ENCODE measurements around the gene TNFRSF9. TPM values are rescaled to one million over a fixed set of nuclear protein-coding genes. Genes with fewer than 3 reads are reported as not detected.
"Not testable (repeated sequence)": the region's sequence is repeated elsewhere in the genome, so short reads cannot be mapped to it uniquely, and the experiment has no call there.

Gene TNFRSF9
- total RNA-seq, 1 donor from 2014 or later: under 0.01 TPM

GRCh38 chr1:7927061-7927460, 13.6 kb downstream of the TNFRSF9 start:
- not testable (repeated sequence) for H3K9me3 ChIP-seq (ENCODE audit: control insufficient read depth in 3 of 3, low read length in 3 of 3); H3K4me3 ChIP-seq (ENCODE audit: low read length in 3 of 3); H3K9ac ChIP-seq (ENCODE audit: low read depth in 1 of 3, low read length in 3 of 3); H3K36me3 ChIP-seq (ENCODE audit: control insufficient read depth in 3 of 3, insufficient read depth in 3 of 3, low read length in 3 of 3); H3K27ac ChIP-seq (ENCODE audit: low read depth, low read length); H3K4me1 ChIP-seq (ENCODE audit: control insufficient read depth in 3 of 3, insufficient read depth in 3 of 3, low read length in 3 of 3)
- H3K27me3 ChIP-seq (ENCODE audit: control insufficient read depth in 3 of 3, insufficient read depth in 3 of 3, low read length in 3 of 3): peaks cover 10 to 17% (median 12%) of the 10 kb centered on the region in 3 donors

- H3K27me3 ChIP-seq (ENCODE audit: control insufficient read depth in 3 of 3, insufficient read depth in 3 of 3, low read length in 3 of 3): peaks cover 0 to 14% (median 6%) of the 10 kb centered on the region in 3 donors
- H3K4me1 ChIP-seq (ENCODE audit: control insufficient read depth in 3 of 3, insufficient read depth in 3 of 3, low read length in 3 of 3): no peaks in the 10 kb centered on the region
- no peaks in the 10 kb centered on the region for H3K9me3 ChIP-seq (ENCODE audit: control insufficient read depth in 3 of 3, low read length in 3 of 3)
- no peaks in the 10 kb centered on the region for H3K36me3 ChIP-seq (ENCODE audit: control insufficient read depth in 3 of 3, insufficient read depth in 3 of 3, low read length in 3 of 3)
- H3K9ac ChIP-seq (ENCODE audit: low read depth in 1 of 3, low read length in 3 of 3): no peak overlapping the region
- no peak overlapping the region for H3K27ac ChIP-seq (ENCODE audit: low read depth, low read length)
- H3K4me3 ChIP-seq (ENCODE audit: low read length in 3 of 3): no peak overlapping the region
Measured at GRCh38 chr1:7922301-7922700, 18.3 kb downstream of the TNFRSF9 start.

- Histone ChIP-seq H3K9ac (ENCODE audit: low read depth in 1 of 3, low read length in 3 of 3) (no peak overlapping the region), H3K4me1 (ENCODE audit: control insufficient read depth in 3 of 3, insufficient read depth in 3 of 3, low read length in 3 of 3) (no peaks in the 10 kb centered on the region), H3K27me3 (ENCODE audit: control insufficient read depth in 3 of 3, insufficient read depth in 3 of 3, low read length in 3 of 3) (peaks cover 0 to 12% (median 6%) of the 10 kb centered on the region in 3 donors), H3K9me3 (ENCODE audit: control insufficient read depth in 3 of 3, low read length in 3 of 3) (no peaks in the 10 kb centered on the region), H3K4me3 (ENCODE audit: low read length in 3 of 3) (no peak overlapping the region), H3K36me3 (ENCODE audit: control insufficient read depth in 3 of 3, insufficient read depth in 3 of 3, low read length in 3 of 3) (no peaks in the 10 kb centered on the region), H3K27ac (ENCODE audit: low read depth, low read length) (no peak overlapping the region)
Measured at GRCh38 chr1:7921796-7922195, 18.8 kb downstream of the TNFRSF9 start.

- no peaks in the 10 kb centered on the region for H3K36me3 ChIP-seq (ENCODE audit: control insufficient read depth in 3 of 3, insufficient read depth in 3 of 3, low read length in 3 of 3)
- H3K9me3 ChIP-seq (ENCODE audit: control insufficient read depth in 3 of 3, low read length in 3 of 3): no peaks in the 10 kb centered on the region
- no peak overlapping the region for H3K27ac ChIP-seq (ENCODE audit: low read depth, low read length)
- no peak overlapping the region for H3K9ac ChIP-seq (ENCODE audit: low read depth in 1 of 3, low read length in 3 of 3)
- H3K4me3 ChIP-seq (ENCODE audit: low read length in 3 of 3): no peak overlapping the region
- H3K4me1 ChIP-seq (ENCODE audit: control insufficient read depth in 3 of 3, insufficient read depth in 3 of 3, low read length in 3 of 3): peaks cover 0 to 4% (median 0%) of the 10 kb centered on the region in 3 donors
- peaks cover 0 to 6% (median 2%) of the 10 kb centered on the region in 3 donors for H3K27me3 ChIP-seq (ENCODE audit: control insufficient read depth in 3 of 3, insufficient read depth in 3 of 3, low read length in 3 of 3)
Measured at GRCh38 chr1:7919880-7920279, 20.8 kb downstream of the TNFRSF9 start.

GRCh38 chr1:7917971-7918370, 22.7 kb downstream of the TNFRSF9 start:
- not testable (repeated sequence) for H3K9ac ChIP-seq (ENCODE audit: low read depth in 1 of 3, low read length in 3 of 3); H3K9me3 ChIP-seq (ENCODE audit: control insufficient read depth in 3 of 3, low read length in 3 of 3); H3K27me3 ChIP-seq (ENCODE audit: control insufficient read depth in 3 of 3, insufficient read depth in 3 of 3, low read length in 3 of 3); H3K4me1 ChIP-seq (ENCODE audit: control insufficient read depth in 3 of 3, insufficient read depth in 3 of 3, low read length in 3 of 3); H3K4me3 ChIP-seq (ENCODE audit: low read length in 3 of 3); H3K36me3 ChIP-seq (ENCODE audit: control insufficient read depth in 3 of 3, insufficient read depth in 3 of 3, low read length in 3 of 3); H3K27ac ChIP-seq (ENCODE audit: low read depth, low read length)

GRCh38 chr1:7916501-7916830, 24.2 kb downstream of the TNFRSF9 start:
- Histone ChIP-seq H3K27me3 (ENCODE audit: control insufficient read depth in 3 of 3, insufficient read depth in 3 of 3, low read length in 3 of 3) (no peaks in the 10 kb centered on the region), H3K9ac (ENCODE audit: low read depth in 1 of 3, low read length in 3 of 3) (no peak overlapping the region), H3K27ac (ENCODE audit: low read depth, low read length) (no peak overlapping the region), H3K4me1 (ENCODE audit: control insufficient read depth in 3 of 3, insufficient read depth in 3 of 3, low read length in 3 of 3) (peaks cover 0 to 4% (median 0%) of the 10 kb centered on the region in 3 donors), H3K4me3 (ENCODE audit: low read length in 3 of 3) (no peak overlapping the region), H3K9me3 (ENCODE audit: control insufficient read depth in 3 of 3, low read length in 3 of 3) (no peaks in the 10 kb centered on the region), H3K36me3 (ENCODE audit: control insufficient read depth in 3 of 3, insufficient read depth in 3 of 3, low read length in 3 of 3) (no peaks in the 10 kb centered on the region)

- H3K27ac ChIP-seq (ENCODE audit: low read depth, low read length): no peak overlapping the region
- no peaks in the 10 kb centered on the region for H3K27me3 ChIP-seq (ENCODE audit: control insufficient read depth in 3 of 3, insufficient read depth in 3 of 3, low read length in 3 of 3)
- no peaks in the 10 kb centered on the region for H3K36me3 ChIP-seq (ENCODE audit: control insufficient read depth in 3 of 3, insufficient read depth in 3 of 3, low read length in 3 of 3)
- H3K9ac ChIP-seq (ENCODE audit: low read depth in 1 of 3, low read length in 3 of 3): no peak overlapping the region
- no peak overlapping the region for H3K4me3 ChIP-seq (ENCODE audit: low read length in 3 of 3)
- peaks cover 0 to 4% (median 0%) of the 10 kb centered on the region in 3 donors for H3K4me1 ChIP-seq (ENCODE audit: control insufficient read depth in 3 of 3, insufficient read depth in 3 of 3, low read length in 3 of 3)
- H3K9me3 ChIP-seq (ENCODE audit: control insufficient read depth in 3 of 3, low read length in 3 of 3): no peaks in the 10 kb centered on the region
Measured at GRCh38 chr1:7915826-7916500, 24.7 kb downstream of the TNFRSF9 start.

GRCh38 chr1:7912743-7913557, 27.7 kb downstream of the TNFRSF9 start:
- no peak overlapping the region for H3K4me3 ChIP-seq (ENCODE audit: low read length in 3 of 3)
- H3K9me3 ChIP-seq (ENCODE audit: control insufficient read depth in 3 of 3, low read length in 3 of 3): no peaks in the 10 kb centered on the region
- H3K27me3 ChIP-seq (ENCODE audit: control insufficient read depth in 3 of 3, insufficient read depth in 3 of 3, low read length in 3 of 3): no peaks in the 10 kb centered on the region
- no peaks in the 10 kb centered on the region for H3K36me3 ChIP-seq (ENCODE audit: control insufficient read depth in 3 of 3, insufficient read depth in 3 of 3, low read length in 3 of 3)
- H3K9ac ChIP-seq (ENCODE audit: low read depth in 1 of 3, low read length in 3 of 3): no peak overlapping the region
- no peak overlapping the region for H3K27ac ChIP-seq (ENCODE audit: low read depth, low read length)
- H3K4me1 ChIP-seq (ENCODE audit: control insufficient read depth in 3 of 3, insufficient read depth in 3 of 3, low read length in 3 of 3): peaks cover 0 to 4% (median 0%) of the 10 kb centered on the region in 3 donors

GRCh38 chr1:7912145-7912544, 28.5 kb downstream of the TNFRSF9 start:
- H3K4me3 ChIP-seq (ENCODE audit: low read length in 3 of 3): no peak overlapping the region
- H3K27ac ChIP-seq (ENCODE audit: low read depth, low read length): no peak overlapping the region
- H3K9ac ChIP-seq (ENCODE audit: low read depth in 1 of 3, low read length in 3 of 3): no peak overlapping the region
- no peaks in the 10 kb centered on the region for H3K36me3 ChIP-seq (ENCODE audit: control insufficient read depth in 3 of 3, insufficient read depth in 3 of 3, low read length in 3 of 3)
- no peaks in the 10 kb centered on the region for H3K27me3 ChIP-seq (ENCODE audit: control insufficient read depth in 3 of 3, insufficient read depth in 3 of 3, low read length in 3 of 3)
- peaks cover 0 to 4% (median 0%) of the 10 kb centered on the region in 3 donors for H3K4me1 ChIP-seq (ENCODE audit: control insufficient read depth in 3 of 3, insufficient read depth in 3 of 3, low read length in 3 of 3)
- H3K9me3 ChIP-seq (ENCODE audit: control insufficient read depth in 3 of 3, low read length in 3 of 3): no peaks in the 10 kb centered on the region

GRCh38 chr1:7905262-7905661, 35.4 kb downstream of the TNFRSF9 start:
- Histone ChIP-seq H3K4me1 (ENCODE audit: control insufficient read depth in 3 of 3, insufficient read depth in 3 of 3, low read length in 3 of 3) (peaks cover 0 to 2% (median 0%) of the 10 kb centered on the region in 3 donors), H3K27me3 (ENCODE audit: control insufficient read depth in 3 of 3, insufficient read depth in 3 of 3, low read length in 3 of 3) (no peaks in the 10 kb centered on the region), H3K9me3 (ENCODE audit: control insufficient read depth in 3 of 3, low read length in 3 of 3) (no peaks in the 10 kb centered on the region), H3K36me3 (ENCODE audit: control insufficient read depth in 3 of 3, insufficient read depth in 3 of 3, low read length in 3 of 3) (no peaks in the 10 kb centered on the region), H3K9ac (ENCODE audit: low read depth in 1 of 3, low read length in 3 of 3) (no peak overlapping the region), H3K4me3 (ENCODE audit: low read length in 3 of 3) (no peak overlapping the region), H3K27ac (ENCODE audit: low read depth, low read length) (no peak overlapping the region)
